Measurements from ENCODE around the gene PRLR.

GRCh38 chr5:35171991-35172390, 58.3 kb downstream of the PRLR start:
- no peak for TF ChIP-seq CTCF (IDR thresholded peaks at IDR 0.05; ENCODE audit: borderline replicate concordance, extremely low read depth, low read length, poor library complexity, severe bottlenecking)
- no peak for TF ChIP-seq EZH2 (IDR thresholded peaks at IDR 0.05; ENCODE audit: borderline replicate concordance, low read depth, low read length, severe bottlenecking)
